Liver (tissue), 9 donors: ENCODE results near the gene TFB1M. TPM values are rescaled to one million over a fixed set of nuclear protein-coding genes. Genes with fewer than 3 reads are reported as not detected.

Source experiments
- DNase-seq: peaks from one replicate; pipeline ENCODE4 v3.0.0-alpha.2; 2017; ENCODE audit warnings: low spot score
- H3K27ac ChIP-seq, 2 donors: one replicate each; pipeline ENCODE4 v1.7.0; 2013; ENCODE audit warnings: inconsistent platforms in 2 of 2, low read length in 2 of 2, control low read depth in 1 of 2, low read depth in 1 of 2, mild to moderate bottlenecking in 1 of 2
- H3K27me3 ChIP-seq, 4 donors: one replicate each; pipeline versions ENCODE4 v1.6.1 to v1.7.0; 2013; ENCODE audit warnings: low read length in 3 of 4, inconsistent platforms in 1 of 4, mild to moderate bottlenecking in 1 of 4, moderate library complexity in 1 of 4; ENCODE audit not compliant: control insufficient read depth in 4 of 4, insufficient read depth in 4 of 4
- H3K36me3 ChIP-seq, 4 donors: one replicate each; pipeline versions ENCODE4 v1.6.1 to v1.7.0; 2013; ENCODE audit warnings: low read length in 3 of 4, mild to moderate bottlenecking in 3 of 4, low read depth in 1 of 4, moderate library complexity in 1 of 4; ENCODE audit not compliant: control insufficient read depth in 4 of 4, insufficient read depth in 3 of 4
- H3K4me1 ChIP-seq, 4 donors: one replicate each; pipeline versions ENCODE4 v1.6.1 to v1.7.0; 2013; ENCODE audit warnings: low read length in 3 of 4, mild to moderate bottlenecking in 3 of 4, moderate library complexity in 1 of 4; ENCODE audit not compliant: control insufficient read depth in 4 of 4, insufficient read depth in 4 of 4
- H3K4me3 ChIP-seq, 3 donors: one replicate each; pipeline versions ENCODE4 v1.6.1 to v1.7.0; 2013; ENCODE audit warnings: low read length in 3 of 3, control low read depth in 1 of 3, low read depth in 1 of 3, mild to moderate bottlenecking in 1 of 3
- H3K9ac ChIP-seq, 2 donors: one replicate each; pipeline ENCODE4 v1.7.0; 2013; ENCODE audit warnings: low read length in 2 of 2, mild to moderate bottlenecking in 2 of 2, moderate library complexity in 2 of 2, control low read depth in 1 of 2, low read depth in 1 of 2
- H3K9me3 ChIP-seq, 4 donors: one replicate each; pipeline versions ENCODE4 v1.6.1 to v1.7.0; 2013; ENCODE audit warnings: low read length in 3 of 4; ENCODE audit not compliant: control insufficient read depth in 4 of 4
- ATF3 ChIP-seq: IDR thresholded peaks from 2 replicates; pipeline ENCODE4 v1.6.1; 2016; ENCODE audit warnings: antibody characterized with exemption
- CTCF ChIP-seq: fragments of 150-350 bp; IDR thresholded peaks from 2 replicates; pipeline ENCODE4 v1.5.1; 2017; ENCODE audit warnings: improper control_type of control experiment, low read depth, low read length; ENCODE audit not compliant: missing input control
- EGR1 ChIP-seq, 2 donors: IDR thresholded peaks; 2 replicates each; pipeline ENCODE4 v1.6.1; 2016 to 2018; ENCODE audit warnings: antibody characterized with exemption in 2 of 2, low read depth in 2 of 2
- FOXA1 ChIP-seq: IDR thresholded peaks from 2 replicates; pipeline ENCODE4 v1.6.1; 2016; ENCODE audit warnings: antibody characterized with exemption
- FOXA2 ChIP-seq: IDR thresholded peaks from 2 replicates; pipeline ENCODE4 v1.6.1; 2016; ENCODE audit warnings: antibody characterized with exemption
- GABPA ChIP-seq, 2 donors: IDR thresholded peaks in 1 of 2; conservative IDR thresholded peaks in 1 of 2; 2 replicates each; pipeline ENCODE4 v1.6.1; 2016; ENCODE audit warnings: antibody characterized with exemption in 2 of 2, mild to moderate bottlenecking in 1 of 2, moderate library complexity in 1 of 2
- HNF4A ChIP-seq, 2 donors: conservative IDR thresholded peaks; 2 replicates each; pipeline ENCODE4 v1.6.1; 2016; ENCODE audit warnings: antibody characterized with exemption in 2 of 2, mild to moderate bottlenecking in 2 of 2
- HNF4G ChIP-seq: IDR thresholded peaks from 2 replicates; pipeline ENCODE4 v1.6.1; 2016; ENCODE audit warnings: antibody characterized with exemption
- JUND ChIP-seq, 2 donors: IDR thresholded peaks; 2 replicates each; pipeline ENCODE4 v1.6.1; 2016; ENCODE audit warnings: antibody characterized with exemption in 2 of 2
- NR2F2 ChIP-seq: IDR thresholded peaks from 2 replicates; pipeline ENCODE4 v1.6.1; 2016; ENCODE audit warnings: antibody characterized with exemption
- RAD21 ChIP-seq, 2 donors: IDR thresholded peaks; 2 replicates each; pipeline ENCODE4 v1.6.1; 2016; ENCODE audit warnings: antibody characterized with exemption in 2 of 2, mild to moderate bottlenecking in 2 of 2
- REST ChIP-seq: IDR thresholded peaks from 2 replicates; pipeline ENCODE4 v1.6.1; 2016; ENCODE audit warnings: antibody characterized with exemption, mild to moderate bottlenecking
- RXRA ChIP-seq, 2 donors: IDR thresholded peaks; 2 replicates each; pipeline ENCODE4 v1.6.1; 2017 to 2018; ENCODE audit warnings: antibody characterized with exemption in 2 of 2, mild to moderate bottlenecking in 1 of 2
- SP1 ChIP-seq: IDR thresholded peaks from 2 replicates; pipeline ENCODE4 v1.6.1; 2018; ENCODE audit warnings: antibody characterized with exemption, mild to moderate bottlenecking
- TAF1 ChIP-seq: conservative IDR thresholded peaks from 2 replicates; pipeline ENCODE4 v1.6.1; 2016; ENCODE audit warnings: antibody characterized with exemption, mild to moderate bottlenecking
- YY1 ChIP-seq: IDR thresholded peaks from 2 replicates; pipeline ENCODE4 v1.6.1; 2016; ENCODE audit warnings: antibody characterized with exemption, mild to moderate bottlenecking
- ZBTB33 ChIP-seq: IDR thresholded peaks from 2 replicates; pipeline ENCODE4 v1.6.1; 2016; ENCODE audit warnings: antibody characterized with exemption
- WGBS: extraction: QIAGEN DNeasy Blood & Tissue Kit; methylation state at CpG from one replicate; pipeline ENCODE4 v1.1.7; 2013; 5-methylcytosine and 5-hydroxymethylcytosine counted together
- polyA plus RNA-seq, 2 donors: library from polyadenylated mRNA; stranded (reverse) in 1 of 2; unstranded in 1 of 2; fragments of 200-250 nt in 1 of 2; fragments of >200 nt in 1 of 2; fragmentation: Nextera tagmentation in 1 of 2; extraction: Ambion mirVana in 1 of 2; gene quantifications; one replicate each; pipeline versions ENCODE4 v1.2.1 to v1.2.3, GENCODE V29; 2013 to 2015
- total RNA-seq, 2 donors: library from RNA; depleted of rRNA; stranded (reverse); fragments of >200 nt; gene quantifications; one replicate each; pipeline ENCODE4 v1.2.3, GENCODE V29; 2014
- donor health status: healthy.
- donor health status: healthy.
- donor health status: healthy.
- donor health status: healthy.
- donor health status: healthy.

TFB1M gene
- total and polyA plus RNA-seq, 4 donors = 9.2 to 17.0 (median 12.6) TPM

- Histone ChIP-seq H3K27me3 (no peaks in the 10 kb centered on the region), H3K4me3 (no peak overlapping the region), H3K9me3 (no peaks in the 10 kb centered on the region), H3K9ac (no peak overlapping the region), H3K27ac (no peak overlapping the region), H3K36me3 (peaks cover 0 to 21% (median 14%) of the 10 kb centered on the region in 4 donors), H3K4me1 (peaks cover 0 to 14% (median 7%) of the 10 kb centered on the region in 4 donors)
- TF ChIP-seq FOXA1 (no peak), CTCF (no peak), REST (no peak), TAF1 (no peak), GABPA (IDR thresholded peaks at IDR 0.05 in 1 of 2, conservative IDR thresholded peaks at IDR 0.05 in 1 of 2) (no peak), JUND (IDR thresholded peaks at IDR 0.05) (no peak), EGR1 (IDR thresholded peaks at IDR 0.05; ENCODE audit: low read depth in 2 of 2) (no peak), FOXA2 (no peak), RAD21 (IDR thresholded peaks at IDR 0.05) (no peak), HNF4A (conservative IDR thresholded peaks at IDR 0.05) (no peak), RXRA (IDR thresholded peaks at IDR 0.05) (no peak), SP1 (no peak), HNF4G (no peak), ZBTB33 (no peak), NR2F2 (no peak), ATF3 (no peak), YY1 (no peak)
- no peak for DNase-seq
- 97% methylated on average over 4 of the region's 4 CpGs for WGBS
Measured at GRCh38 chr6:155309150-155309549, 5.1 kb downstream of the TFB1M start.

- peaks cover 0 to 22% (median 16%) of the 10 kb centered on the region in 4 donors for H3K36me3 ChIP-seq
- no peak overlapping the region for H3K4me3 ChIP-seq
- peaks cover 0 to 9% (median 0%) of the 10 kb centered on the region in 4 donors for H3K4me1 ChIP-seq
- DNase-seq = no peak
- no peak for TF ChIP-seq GABPA (IDR thresholded peaks at IDR 0.05 in 1 of 2, conservative IDR thresholded peaks at IDR 0.05 in 1 of 2)
- H3K27me3 ChIP-seq = no peaks in the 10 kb centered on the region
- no peaks in the 10 kb centered on the region for H3K9me3 ChIP-seq
- no peak overlapping the region for H3K9ac ChIP-seq
- no peak overlapping the region for H3K27ac ChIP-seq
- 91% methylated on average over 2 of the region's 2 CpGs for WGBS
Measured at GRCh38 chr6:155306958-155307357, 7.3 kb downstream of the TFB1M start.
